Measurements from ENCODE around the gene ZSWIM5.
A peak's percentile ranks its signal among the peaks of the same experiment; 100 is the strongest.
"Not testable (repeated sequence)": the region's sequence is repeated elsewhere in the genome, so short reads cannot be mapped to it uniquely, and the experiment has no call there.

The ZSWIM5 gene

DNA sequence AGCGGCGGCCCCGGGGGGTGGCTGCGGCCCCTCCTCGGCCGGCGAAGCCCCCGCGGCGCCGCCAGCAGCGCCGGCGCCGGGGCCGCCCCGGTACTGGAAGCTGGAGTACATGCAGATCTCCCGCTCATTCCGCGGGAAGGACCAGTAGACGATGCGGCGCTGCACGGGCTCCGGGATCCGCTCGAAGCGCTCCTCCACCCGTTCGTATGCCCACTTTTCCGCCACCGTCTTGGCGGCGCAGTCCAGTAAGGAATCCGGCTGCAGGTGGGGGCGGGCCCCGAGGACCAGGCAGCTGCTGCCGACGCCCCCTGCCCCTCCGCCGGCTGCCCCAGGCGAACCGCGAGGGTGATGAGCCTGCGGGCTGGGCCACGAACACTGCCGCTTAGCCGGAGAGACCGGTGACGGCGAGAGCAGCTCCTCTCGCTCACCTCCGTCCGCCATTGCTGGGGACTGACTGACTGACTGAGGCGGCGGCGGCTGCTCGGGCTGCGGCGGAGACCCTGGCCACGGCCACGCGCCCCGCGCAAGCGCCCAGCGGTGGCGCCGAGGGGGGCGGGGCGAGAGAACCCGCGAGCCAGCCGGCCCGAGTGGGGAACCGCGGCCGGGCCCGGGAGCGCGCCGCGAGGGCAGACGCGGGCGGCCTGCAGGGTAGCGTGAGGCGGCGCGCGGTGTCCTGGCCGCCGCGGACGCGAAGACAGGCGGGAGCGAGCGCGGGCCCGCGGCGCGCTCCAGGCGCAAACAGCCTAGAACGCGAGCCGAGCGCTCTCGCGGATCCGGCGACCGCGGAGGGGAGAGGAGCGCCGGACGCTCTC, at the start of gene ZSWIM5:
TSS of gene ZSWIM5 (minus strand) at position 696 of the 812 bp plus-strand sequence. CDS start at position 441, 255 bp downstream.
- DNase-seq, result peak; percentile 77

GRCh38 chr1:45254490-45254889, 48.1 kb upstream of the ZSWIM5 start:
- no peak for DNase-seq

GRCh38 chr1:45250544-45250943, 44.1 kb upstream of the ZSWIM5 start:
- DNase-seq, result no peak

- DNase-seq, result not testable (repeated sequence)
These were observed 41.6 kb upstream of the ZSWIM5 start for GRCh38 chr1:45248004-45248403.

DNA sequence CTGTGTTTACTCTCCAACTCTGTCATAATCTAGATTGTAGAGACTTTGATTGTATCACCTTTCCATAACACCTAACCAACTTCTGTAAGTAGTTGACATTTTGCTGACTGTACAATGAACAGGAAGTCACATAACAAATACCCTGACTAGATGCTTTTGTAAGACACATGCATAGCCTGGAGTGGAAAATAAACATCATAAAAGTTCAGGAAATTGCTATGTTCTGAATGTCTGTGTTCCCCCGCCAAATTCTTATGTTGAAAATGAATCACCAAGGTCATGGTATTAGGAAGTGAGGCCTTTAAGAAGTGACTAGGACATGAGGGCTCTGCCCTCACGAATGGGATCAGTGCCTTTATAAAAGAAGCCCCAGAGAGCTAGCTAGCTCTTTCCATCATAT, 40.4 kb upstream of the ZSWIM5 start:
- peak; percentile 55 for DNase-seq

DNA sequence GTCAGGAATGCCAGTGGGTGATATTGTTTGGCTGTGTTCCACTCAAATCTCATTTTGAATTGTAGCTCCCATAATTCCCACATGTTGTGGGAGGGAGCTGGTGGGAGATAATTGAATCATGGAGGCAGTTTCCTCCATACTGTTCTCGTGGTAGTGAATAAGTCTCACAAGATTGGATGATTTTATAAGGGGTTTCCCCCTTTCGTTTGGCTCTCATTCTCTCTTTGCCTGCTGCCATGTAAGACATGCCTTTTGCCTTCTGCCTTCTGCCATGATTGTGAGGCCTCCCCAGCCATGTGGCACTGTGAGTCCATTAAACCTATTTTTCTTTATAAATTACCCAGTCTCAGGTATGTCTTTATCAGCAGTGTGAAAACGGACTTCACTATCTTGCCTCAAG, 40.0 kb upstream of the ZSWIM5 start:
- not testable (repeated sequence) for DNase-seq

GRCh38 chr1:45244660-45245059, 38.3 kb upstream of the ZSWIM5 start:
- no peak for DNase-seq

DNA sequence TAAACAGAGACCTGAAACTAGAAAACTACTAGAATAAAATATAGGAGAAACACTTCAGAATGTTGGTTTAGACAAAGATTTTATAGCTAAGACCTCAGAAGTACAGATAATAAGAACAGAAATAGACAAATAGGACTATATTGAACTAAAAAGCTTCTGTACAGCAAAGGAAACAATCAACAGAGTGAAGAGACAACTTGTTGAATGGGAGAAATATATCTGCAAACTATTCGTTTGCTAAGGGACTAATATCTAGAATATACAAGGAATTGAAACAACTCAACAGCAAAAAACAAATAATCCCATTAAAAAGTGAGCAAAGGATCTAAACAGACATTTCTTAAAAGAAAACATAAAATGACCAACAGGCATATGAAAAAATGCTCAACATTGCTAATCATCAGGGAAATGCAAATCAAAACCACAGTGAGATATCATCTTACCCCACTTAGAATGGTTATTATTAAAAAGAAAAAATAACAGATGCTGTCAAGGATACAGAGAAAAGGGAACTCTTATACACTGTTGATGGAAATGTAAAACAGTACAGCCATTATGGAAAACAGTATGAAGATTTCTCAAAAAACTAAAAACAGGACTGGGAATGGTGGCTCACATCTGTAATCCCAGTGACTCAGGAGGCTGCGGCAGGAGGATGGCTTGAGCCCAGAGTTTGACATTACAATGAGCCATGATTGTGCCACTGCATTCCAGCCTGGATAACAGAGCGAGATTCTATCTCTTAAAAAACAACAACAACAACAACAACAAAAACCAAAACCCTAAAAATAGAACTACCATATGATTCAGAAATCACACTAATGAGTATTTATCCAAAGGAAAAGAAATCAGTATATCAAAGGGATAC, 37.3 kb upstream of the ZSWIM5 start:
- no peak for DNase-seq

DNA sequence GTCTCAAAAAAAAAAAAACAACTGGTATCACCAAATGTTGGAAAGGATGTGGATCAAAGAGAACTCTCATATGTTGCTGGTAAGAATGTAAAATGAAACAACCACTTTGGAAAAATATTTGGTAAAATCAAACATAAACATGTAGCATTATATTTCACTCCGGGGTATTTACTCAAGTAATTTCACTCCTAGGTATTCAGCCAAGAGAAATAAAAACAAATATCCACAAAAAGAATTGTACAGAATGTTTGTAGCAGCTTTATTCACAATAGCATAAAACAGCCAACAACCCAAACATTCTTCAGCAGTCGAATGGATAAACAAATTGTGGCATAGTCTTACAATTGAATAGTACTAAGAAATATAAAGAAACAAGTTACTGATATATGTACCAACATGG, 32.4 kb upstream of the ZSWIM5 start:
- DNase-seq, result no peak

DNA sequence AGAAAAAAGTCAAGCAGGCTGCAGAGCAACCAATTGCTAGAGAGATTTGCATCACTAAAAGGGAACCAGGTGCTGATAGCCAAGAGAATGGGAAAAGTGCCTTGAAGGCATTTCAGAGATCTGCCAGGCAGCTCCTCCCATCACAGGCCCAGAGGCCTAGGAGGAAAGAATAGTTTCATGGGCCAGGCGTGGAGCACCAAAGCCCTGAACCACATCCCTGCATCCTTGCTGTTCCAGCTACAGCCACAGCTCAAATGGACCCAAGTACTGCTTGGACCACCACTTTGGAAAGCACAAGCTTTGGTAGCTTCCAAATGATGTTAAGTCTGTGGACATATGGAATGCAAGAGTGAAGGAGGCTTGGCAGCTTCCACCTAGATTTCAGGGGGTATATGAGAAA, 29.7 kb upstream of the ZSWIM5 start:
- DNase-seq, result no peak

DNA sequence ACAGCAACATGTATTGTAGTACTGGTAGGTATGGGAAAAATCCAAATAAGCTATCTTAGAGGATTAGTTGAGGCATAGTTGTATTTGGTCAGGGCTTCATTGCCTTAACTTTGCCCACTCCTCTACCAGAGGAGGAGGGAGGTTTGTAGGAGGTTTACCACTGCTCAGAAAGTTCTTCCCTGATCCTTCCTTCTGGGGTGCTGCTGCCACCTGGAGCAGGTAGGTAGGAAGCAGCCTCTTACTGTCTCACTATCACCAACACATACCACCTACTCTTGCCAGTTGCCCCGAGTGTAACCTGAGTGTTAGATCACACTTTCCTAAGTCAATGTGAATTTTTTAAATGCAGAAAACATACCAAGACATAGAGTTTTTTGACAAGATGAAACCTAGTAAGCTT, 24.1 kb upstream of the ZSWIM5 start:
- no peak for DNase-seq

DNA sequence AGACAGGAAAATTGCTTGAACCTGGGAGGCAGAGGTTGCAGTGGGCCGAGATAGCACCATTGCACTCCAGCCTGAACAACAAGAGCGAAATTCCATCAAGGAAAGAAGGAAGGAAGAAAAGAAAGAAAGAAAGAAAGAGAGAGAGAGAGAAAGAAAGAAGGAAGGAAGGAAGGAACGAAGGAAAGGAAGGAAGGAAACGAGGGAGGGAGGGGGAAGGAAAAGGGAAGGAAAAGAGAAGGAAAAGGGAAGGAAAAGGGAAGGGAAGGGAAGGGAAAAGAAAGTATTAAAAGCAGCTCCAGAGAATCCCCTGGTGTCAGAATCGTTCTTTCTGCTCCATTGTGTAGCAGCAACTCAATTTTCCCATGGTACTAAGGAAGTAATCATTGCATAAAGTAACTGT, 19.2 kb upstream of the ZSWIM5 start:
- no peak for DNase-seq

GRCh38 chr1:45223710-45224109, 17.3 kb upstream of the ZSWIM5 start:
- DNase-seq, result not testable (repeated sequence)

DNA sequence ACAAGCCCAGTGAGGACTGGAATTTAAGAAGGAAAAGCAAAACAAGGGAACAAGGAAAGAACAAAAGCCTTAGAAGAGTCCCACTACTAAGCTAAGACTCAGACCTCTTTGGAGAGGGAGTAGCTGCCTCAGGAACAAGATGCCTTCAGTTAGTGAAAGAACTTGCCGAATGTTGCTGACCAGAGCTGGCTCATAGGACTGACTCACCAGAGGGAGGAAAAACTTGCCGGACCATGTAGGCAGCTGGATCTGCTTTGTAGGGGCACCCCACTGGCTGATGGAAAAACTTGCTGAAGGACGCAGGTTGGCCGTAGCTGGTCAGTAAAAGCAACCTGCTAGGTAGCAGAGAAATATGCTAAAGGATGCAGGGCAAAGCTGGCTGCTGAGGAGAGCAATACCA, 15.3 kb upstream of the ZSWIM5 start:
- DNase-seq, result no peak

- no peak for DNase-seq
These were observed 10.5 kb upstream of the ZSWIM5 start for GRCh38 chr1:45216861-45217260.

GRCh38 chr1:45216200-45216541, 9.8 kb upstream of the ZSWIM5 start:
- DNase-seq, result no peak

DNA sequence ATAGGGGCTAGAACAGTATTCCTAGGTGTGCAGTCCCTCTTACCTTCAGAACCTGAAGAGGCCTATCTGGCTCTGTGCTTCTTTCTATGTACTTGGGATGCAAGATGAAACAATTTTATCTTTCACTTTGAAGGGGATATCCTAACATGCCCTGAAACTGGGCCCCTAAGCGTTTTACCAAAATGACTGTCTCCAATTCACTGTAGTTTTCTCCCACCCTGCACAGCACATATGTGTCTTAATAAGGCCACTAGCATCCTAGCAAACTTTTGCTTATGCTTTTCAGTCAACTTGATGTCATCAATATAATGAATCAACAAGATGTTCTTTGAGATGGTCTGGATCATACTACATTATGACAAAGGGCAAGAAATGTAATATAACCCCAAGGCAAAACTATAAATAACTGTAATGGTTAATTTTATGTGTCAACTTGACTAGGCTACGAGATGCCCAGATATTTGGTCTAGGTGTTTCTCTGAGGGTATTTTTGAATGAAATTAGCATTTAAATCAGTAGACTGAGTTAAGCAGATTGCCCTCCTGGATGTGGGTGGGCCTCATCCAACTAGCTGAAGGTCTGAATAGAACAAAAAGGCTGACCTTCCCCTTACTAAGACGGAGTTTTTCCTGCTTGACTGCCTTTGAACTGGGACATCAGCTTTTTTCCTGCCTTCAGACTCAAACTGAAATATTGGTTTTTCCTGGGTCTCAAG, 9.2 kb upstream of the ZSWIM5 start:
- DNase-seq, result no peak

GRCh38 chr1:45213892-45214291, 7.5 kb upstream of the ZSWIM5 start:
- no peak for DNase-seq

- DNase-seq, result no peak
These were observed 4.7 kb upstream of the ZSWIM5 start for GRCh38 chr1:45211076-45211475.

DNA sequence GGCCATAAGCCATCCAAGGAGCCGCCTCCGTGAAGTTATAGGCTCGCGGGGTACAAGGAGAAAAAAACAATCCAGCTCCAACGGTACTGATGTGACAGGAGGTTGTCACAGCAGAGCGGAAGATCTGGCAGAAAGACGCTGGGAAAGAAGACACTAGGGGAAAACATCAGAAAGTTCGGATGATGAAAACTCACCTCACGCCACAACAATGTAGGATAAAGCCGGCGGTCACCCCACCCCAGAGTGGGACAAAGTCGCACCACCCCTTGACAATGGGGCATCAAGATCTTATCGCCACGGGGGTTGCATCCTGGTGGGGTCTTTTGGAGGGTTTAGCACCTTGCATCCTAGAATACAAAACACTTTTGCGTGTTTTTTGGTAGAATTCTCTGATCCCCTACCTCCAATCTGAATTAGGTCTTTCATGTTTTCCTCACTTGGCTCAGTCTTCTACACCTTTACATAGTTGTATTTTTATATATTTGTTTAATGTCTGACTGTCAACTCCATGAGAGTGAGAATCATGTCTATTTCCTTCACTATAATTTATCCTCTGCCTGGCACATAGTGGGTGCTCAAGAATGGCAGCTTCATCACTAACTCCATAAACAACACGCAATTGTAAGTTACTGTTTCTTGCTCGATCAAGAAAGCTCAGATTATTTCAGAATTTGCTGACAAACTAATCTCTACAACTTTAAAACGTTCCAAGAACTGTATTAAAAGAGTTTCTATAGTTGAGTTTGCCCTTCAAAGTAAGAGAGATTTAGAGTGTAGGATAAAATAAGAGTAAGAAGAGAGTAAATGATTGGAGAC, 611 bp upstream of the ZSWIM5 start:
- DNase-seq, result no peak

DNA sequence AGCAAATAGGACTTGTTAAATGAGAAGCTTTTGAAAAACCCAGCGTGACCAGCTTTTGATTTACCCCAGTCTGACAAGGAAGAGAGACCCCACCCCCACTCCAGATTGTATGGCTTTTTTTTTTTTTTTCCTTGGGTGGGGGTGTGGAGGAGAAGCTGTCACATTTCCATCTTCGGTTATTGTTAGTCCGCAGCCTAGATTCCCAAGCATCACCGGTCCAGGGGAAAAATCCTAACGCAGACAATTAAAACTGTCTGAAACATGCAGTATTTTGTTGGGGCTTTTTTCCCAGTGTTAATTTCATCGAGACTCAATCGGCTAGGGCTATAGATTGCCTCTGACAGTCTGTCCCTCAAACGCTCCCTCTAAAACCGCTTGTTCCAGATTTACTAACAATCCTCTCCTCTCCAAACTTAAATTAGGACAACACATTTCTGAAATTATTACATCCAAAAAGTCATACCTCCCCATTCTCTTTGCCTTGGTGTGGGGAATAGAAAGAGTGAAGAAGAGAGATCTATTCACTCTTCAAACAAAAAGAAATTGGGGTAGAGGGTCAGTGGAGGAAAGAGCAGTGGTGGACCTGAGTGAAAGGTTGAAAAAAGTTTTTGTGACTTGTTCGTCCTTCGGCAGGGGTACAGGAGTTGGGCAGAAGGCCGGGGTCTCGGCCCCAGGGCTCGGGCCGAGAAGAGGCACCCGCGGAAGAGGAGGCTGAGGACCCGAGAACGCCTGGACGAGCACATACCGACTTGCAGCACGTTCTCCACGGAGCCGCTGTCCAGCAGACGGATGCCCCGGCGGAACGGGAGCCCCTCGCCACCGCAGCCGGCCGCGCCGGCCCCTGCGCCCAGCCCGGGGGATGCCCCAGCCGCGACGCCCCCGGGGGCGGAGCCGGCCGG, 1.1 kb downstream of the ZSWIM5 start:
- DNase-seq, result peak; percentile 42
